HG03558 (cell line): ENCODE measurements around the gene ARRDC1.
"Not testable (repeated sequence)": the region's sequence is repeated elsewhere in the genome, so short reads cannot be mapped to it uniquely, and the experiment has no call there.

Source experiments
- ATAC-seq: cut with Tn5 transposase; IDR thresholded peaks from one replicate; pipeline ENCODE4 v1.9.1; 2021; ENCODE audit warnings: moderate number of reproducible peaks; ENCODE audit not compliant: unreplicated experiment; ENCODE audit errors: extremely low read depth

Gene ARRDC1

GRCh38 chr9:137611623-137612609, 6.4 kb downstream of the ARRDC1 start:
- no peak for ATAC-seq

GRCh38 chr9:137612741-137613142, 7.3 kb downstream of the ARRDC1 start:
- no peak for ATAC-seq

- no peak for ATAC-seq
Observed at GRCh38 chr9:137613259-137613658, 7.8 kb downstream of the ARRDC1 start.

- ATAC-seq = no peak
Observed at GRCh38 chr9:137613738-137614523, 8.4 kb downstream of the ARRDC1 start.

- no peak for ATAC-seq
Observed at GRCh38 chr9:137614631-137615386, 9.3 kb downstream of the ARRDC1 start.

- ATAC-seq = no peak
Observed at GRCh38 chr9:137615387-137615871, 9.9 kb downstream of the ARRDC1 start.

GRCh38 chr9:137618105-137619067, 12.9 kb downstream of the ARRDC1 start, which contains the start of gene EHMT1:
Gene EHMT1, plus strand, starts transcription at chr9:137619005. Its CDS starts 24 bp downstream, at chr9:137619029.
- no peak for ATAC-seq

GRCh38 chr9:137619240-137620047, 14.0 kb downstream of the ARRDC1 start:
- ATAC-seq = no peak

GRCh38 chr9:137620048-137620405, 14.5 kb downstream of the ARRDC1 start:
- no peak for ATAC-seq

- no peak for ATAC-seq
Observed at GRCh38 chr9:137620581-137620980, 15.1 kb downstream of the ARRDC1 start.

GRCh38 chr9:137621131-137621757, 15.8 kb downstream of the ARRDC1 start:
- no peak for ATAC-seq

- not testable (repeated sequence) for ATAC-seq
Observed at GRCh38 chr9:137622211-137622610, 16.7 kb downstream of the ARRDC1 start.

GRCh38 chr9:137626464-137626863, 21.0 kb downstream of the ARRDC1 start:
- no peak for ATAC-seq

- ATAC-seq = not testable (repeated sequence)
Observed at GRCh38 chr9:137627406-137627805, 21.9 kb downstream of the ARRDC1 start.

GRCh38 chr9:137630126-137630525, 24.6 kb downstream of the ARRDC1 start:
- no peak for ATAC-seq

- no peak for ATAC-seq
Observed at GRCh38 chr9:137630679-137631078, 25.2 kb downstream of the ARRDC1 start.

- ATAC-seq = no peak
Observed at GRCh38 chr9:137631345-137632229, 26.1 kb downstream of the ARRDC1 start.
